ENCODE results near the gene MALRD1.

DNA sequence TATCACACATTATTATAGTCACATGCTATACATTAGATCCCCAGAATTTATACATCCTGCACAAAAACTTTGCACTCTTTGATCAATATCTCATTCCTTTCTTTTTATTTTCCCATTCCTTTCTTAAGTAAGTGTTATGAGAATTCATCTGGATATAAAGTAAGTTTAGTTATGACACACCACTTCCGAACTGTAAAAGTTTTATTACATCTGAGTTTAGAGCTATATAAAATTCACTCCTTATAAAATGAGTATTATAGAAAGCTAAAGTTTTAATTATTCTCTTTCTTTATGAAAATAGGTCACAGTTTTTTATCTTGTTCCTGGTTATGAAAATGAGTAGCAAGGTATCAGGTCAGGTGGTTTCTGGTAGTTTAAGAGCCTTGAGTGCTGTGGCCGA is 683.0 kb downstream of the MALRD1 start:
- no peak for TF ChIP-seq POLR2A (IDR thresholded peaks at IDR 0.05)
- no peak for TF ChIP-seq CTCF (IDR thresholded peaks at IDR 0.05 in 8 of 11, conservative IDR thresholded peaks at IDR 0.05 in 3 of 11)
- no peak for TF ChIP-seq POLR2AphosphoS5 (IDR thresholded peaks at IDR 0.05)
